ENCODE measurements around the gene RELN. TPM values are rescaled to one million over a fixed set of nuclear protein-coding genes. Genes with fewer than 3 reads are reported as not detected.

RELN gene
- total and polyA plus RNA-seq, 8 donors = 3.6 to 20.1 (median 15.3) TPM

GRCh38 chr7:103981003-103981423 lies 8.4 kb downstream of the RELN start:
- intact Hi-C loops (cut with DNase I) = no loop called here
- Histone ChIP-seq H3K4me1 (no peaks in the 10 kb centered on the region), H3K36me3 (no peaks in the 10 kb centered on the region), H3K27ac (no peak overlapping the region), H3K27me3 (peaks cover 0 to 19% of the 10 kb centered on the region in 2 donors), H3K9me3 (no peaks in the 10 kb centered on the region), H3K4me3 (no peak overlapping the region)
- DNase-seq (no peak), ATAC-seq (no peak)
- no peak for TF ChIP-seq CTCF (IDR thresholded peaks at IDR 0.05)

DNA sequence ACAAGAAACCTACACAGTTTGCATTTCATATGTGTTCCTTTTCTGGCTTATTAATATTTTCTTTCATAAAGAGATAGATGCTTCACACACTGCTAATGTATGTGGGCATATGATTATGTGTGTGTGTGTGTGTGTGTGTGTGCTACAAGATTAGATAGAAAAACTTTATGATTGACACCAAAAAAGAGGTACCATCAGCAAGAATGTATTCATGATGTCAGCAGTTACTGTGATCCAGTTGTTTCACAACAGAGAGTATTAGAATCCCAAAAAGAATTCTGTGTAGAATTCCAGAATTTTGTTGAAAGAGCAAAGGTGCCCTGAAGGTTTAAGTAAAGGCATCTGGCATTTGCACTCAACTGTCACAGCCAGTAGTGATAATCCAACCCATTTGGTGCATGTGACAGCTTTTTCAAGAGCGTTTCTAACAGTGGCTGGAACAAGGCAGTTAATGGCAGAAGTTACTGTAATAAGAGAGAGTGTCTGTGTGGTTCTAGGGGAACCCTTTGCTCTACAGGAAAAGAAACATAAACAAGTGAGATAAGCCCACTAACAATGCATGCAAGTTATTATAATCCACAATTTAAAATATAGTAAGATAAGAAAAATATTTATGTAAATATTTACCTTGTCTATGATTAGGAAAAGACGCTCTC lies 16.6 kb downstream of the RELN start:
- Histone ChIP-seq H3K4me1 (no peaks in the 10 kb centered on the region), H3K9me3 (no peaks in the 10 kb centered on the region), H3K27ac (no peak overlapping the region), H3K36me3 (no peaks in the 10 kb centered on the region), H3K27me3 (no peaks in the 10 kb centered on the region), H3K4me3 (no peak overlapping the region)
- no peak for DNase-seq
- TF ChIP-seq CTCF (IDR thresholded peaks at IDR 0.05) = no peak
- intact Hi-C loops (cut with DNase I) = no loop called here
- no peak for ATAC-seq

DNA sequence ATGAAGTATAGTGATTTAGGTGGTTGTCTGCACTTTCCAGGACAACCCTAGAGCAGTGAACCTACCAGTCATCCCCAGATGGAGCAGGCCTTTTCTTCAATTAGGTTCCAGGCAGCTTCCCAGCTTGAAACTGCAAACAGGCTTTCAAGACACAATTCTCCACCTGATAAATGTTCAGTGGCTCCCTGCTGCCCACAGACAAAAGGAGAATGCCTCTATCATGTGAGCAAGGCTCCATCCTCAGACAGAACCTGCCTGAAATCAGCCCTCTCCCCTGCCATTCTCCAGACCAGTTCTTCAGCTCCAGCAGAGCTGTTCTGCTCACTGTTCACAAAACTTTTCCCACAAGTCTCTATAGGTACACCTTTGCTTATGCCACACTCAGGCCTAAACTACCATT lies 22.1 kb downstream of the RELN start:
- H3K4me1 ChIP-seq = no peaks in the 10 kb centered on the region
- H3K27ac ChIP-seq = no peak overlapping the region
- TF ChIP-seq CTCF (IDR thresholded peaks at IDR 0.05) = no peak
- DNase-seq (no peak), ATAC-seq (no peak)
- no peaks in the 10 kb centered on the region for H3K9me3 ChIP-seq
- no peaks in the 10 kb centered on the region for H3K27me3 ChIP-seq
- no peaks in the 10 kb centered on the region for H3K36me3 ChIP-seq
- H3K4me3 ChIP-seq = no peak overlapping the region
- intact Hi-C loops (cut with DNase I) = no loop called here

DNA sequence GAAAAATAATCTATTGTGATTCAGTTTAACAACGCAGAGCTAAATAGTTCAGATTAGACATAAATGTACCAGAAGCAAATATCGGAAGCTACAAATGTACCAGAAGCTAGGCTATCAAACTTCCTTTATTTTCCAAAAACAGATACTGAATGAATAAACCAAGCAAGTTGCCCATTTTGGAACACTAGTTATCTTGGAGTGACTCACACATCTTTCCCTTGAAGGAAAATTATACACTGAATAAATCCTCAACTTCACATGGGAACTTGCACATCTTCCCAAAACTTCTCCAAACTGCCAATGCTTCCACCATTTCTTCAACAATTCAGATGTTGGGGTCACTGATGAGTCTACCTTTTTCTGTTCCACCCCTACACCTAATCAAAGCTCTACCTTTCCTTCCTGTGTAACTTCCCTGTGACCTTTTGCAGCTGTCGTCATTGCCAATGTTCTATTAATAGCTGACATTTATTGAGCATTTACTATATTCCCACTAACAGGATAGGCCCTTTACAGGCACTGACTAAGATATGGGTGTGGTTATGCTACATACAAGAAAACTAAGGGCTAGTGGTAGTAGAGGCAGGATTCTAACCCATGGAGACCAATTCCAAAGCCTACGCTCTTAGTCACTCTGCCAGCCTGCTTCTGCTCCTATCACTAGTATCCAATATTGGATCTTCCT lies 22.7 kb downstream of the RELN start:
- no peak overlapping the region for H3K4me3 ChIP-seq
- TF ChIP-seq CTCF (IDR thresholded peaks at IDR 0.05) = no peak
- DNase-seq (no peak), ATAC-seq (no peak)
- no peaks in the 10 kb centered on the region for H3K9me3 ChIP-seq
- no peaks in the 10 kb centered on the region for H3K36me3 ChIP-seq
- H3K27ac ChIP-seq = no peak overlapping the region
- intact Hi-C loops (cut with DNase I) = no loop called here
- no peaks in the 10 kb centered on the region for H3K27me3 ChIP-seq
- H3K4me1 ChIP-seq = no peaks in the 10 kb centered on the region

DNA sequence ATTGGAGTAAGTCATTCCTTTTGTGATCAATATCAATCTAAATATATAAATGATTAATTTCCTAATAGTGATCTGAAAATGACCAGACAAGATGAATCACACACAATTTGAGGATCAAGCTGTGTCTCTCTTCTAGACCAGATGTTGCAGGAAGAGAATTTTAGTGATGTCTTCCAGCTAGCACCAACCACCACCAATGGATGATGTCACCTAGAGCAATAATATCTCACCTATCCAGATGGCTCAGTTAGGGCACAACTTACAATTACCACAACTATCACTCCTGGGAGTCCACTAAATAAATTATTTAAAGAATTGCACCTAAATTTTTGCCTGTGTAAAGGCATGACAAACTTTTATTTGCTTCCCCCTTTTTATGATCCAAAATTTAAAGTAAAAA lies 25.2 kb downstream of the RELN start:
- Histone ChIP-seq H3K4me3 (no peak overlapping the region), H3K27me3 (no peaks in the 10 kb centered on the region), H3K27ac (no peak overlapping the region), H3K9me3 (no peaks in the 10 kb centered on the region), H3K36me3 (no peaks in the 10 kb centered on the region), H3K4me1 (no peaks in the 10 kb centered on the region)
- DNase-seq = no peak
- no peak for ATAC-seq
- intact Hi-C loops (cut with DNase I) = no loop called here
- no peak for TF ChIP-seq CTCF (IDR thresholded peaks at IDR 0.05)

All from left lung (tissue), 10 donors.